ENCODE results near the gene APC2.
"Not testable (repeated sequence)": the region's sequence is repeated elsewhere in the genome, so short reads cannot be mapped to it uniquely, and the experiment has no call there.

APC2 gene

GRCh38 chr19:1412995-1413800 is 36.7 kb upstream of the APC2 start:
- no peak for DNase-seq

- DNase-seq, result no peak
These were observed 33.7 kb upstream of the APC2 start for GRCh38 chr19:1416014-1416841.

GRCh38 chr19:1417145-1417544 is 32.8 kb upstream of the APC2 start:
- no peak for DNase-seq

- DNase-seq, result no peak
These were observed 32.0 kb upstream of the APC2 start for GRCh38 chr19:1417681-1418495.

GRCh38 chr19:1418496-1418775 is 31.5 kb upstream of the APC2 start:
- DNase-seq, result no peak

- DNase-seq, result no peak
These were observed 30.8 kb upstream of the APC2 start for GRCh38 chr19:1418951-1419738.

GRCh38 chr19:1420085-1420484 is 29.8 kb upstream of the APC2 start:
- DNase-seq, result not testable (repeated sequence)

GRCh38 chr19:1420590-1420989 is 29.3 kb upstream of the APC2 start:
- DNase-seq, result no peak

GRCh38 chr19:1421218-1421957 is 28.5 kb upstream of the APC2 start:
- DNase-seq, result no peak

- no peak for DNase-seq
These were observed 28.0 kb upstream of the APC2 start for GRCh38 chr19:1421958-1422305.

- no peak for DNase-seq
These were observed 27.6 kb upstream of the APC2 start for GRCh38 chr19:1422360-1422759.

- no peak for DNase-seq
These were observed 27.0 kb upstream of the APC2 start for GRCh38 chr19:1422943-1423342.

GRCh38 chr19:1423436-1424191 is 26.3 kb upstream of the APC2 start:
- no peak for DNase-seq

GRCh38 chr19:1424192-1424955 is 25.5 kb upstream of the APC2 start:
- no peak for DNase-seq

- DNase-seq, result no peak
These were observed 24.7 kb upstream of the APC2 start for GRCh38 chr19:1425102-1425837.

- DNase-seq, result no peak
These were observed 24.0 kb upstream of the APC2 start for GRCh38 chr19:1425902-1426301.

GRCh38 chr19:1426736-1427135 is 23.2 kb upstream of the APC2 start:
- DNase-seq, result no peak

GRCh38 chr19:1427221-1427920 is 22.6 kb upstream of the APC2 start:
- DNase-seq, result no peak

- no peak for DNase-seq
These were observed 21.1 kb upstream of the APC2 start for GRCh38 chr19:1428738-1429391.

All from NCI-H1092 treated with DMSO at 0.1 percent for 48 hours (cell line).